Spleen (tissue), 11 donors: ENCODE data around the gene ANO4. TPM values are rescaled to one million over a fixed set of nuclear protein-coding genes. Genes with fewer than 3 reads are reported as not detected.

Experiments used
- DNase-seq: peaks from one replicate; pipeline ENCODE4 v3.0.0-alpha.2; 2020
- H3K27ac ChIP-seq, 8 donors: fragments of 200-600 bp; sonication (generic) in 7 of 8; 1 replicate in 4 of 8; 2 replicates in 4 of 8; pipeline versions ENCODE4 v1.5.0 to v1.8.0; 2016 to 2021; ENCODE audit warnings: inconsistent platforms in 4 of 8, mild to moderate bottlenecking in 4 of 8, moderate library complexity in 1 of 8
- H3K27me3 ChIP-seq, 7 donors: fragments of 200-600 bp; sonication (generic) in 6 of 7; replicated peaks in 1 of 7; 1 replicate in 4 of 7; 2 replicates in 3 of 7; pipeline versions ENCODE4 v1.5.0 to v1.8.0; 2016 to 2021; ENCODE audit warnings: inconsistent platforms in 3 of 7, mild to moderate bottlenecking in 1 of 7
- H3K36me3 ChIP-seq, 6 donors: fragments of 200-600 bp; sonication (generic) in 5 of 6; 1 replicate in 4 of 6; 2 replicates in 2 of 6; pipeline versions ENCODE4 v1.5.0 to v1.8.0; 2016 to 2021; ENCODE audit warnings: inconsistent platforms in 2 of 6
- H3K4me1 ChIP-seq, 6 donors: fragments of 200-600 bp; sonication (generic) in 5 of 6; 1 replicate in 3 of 6; 2 replicates in 3 of 6; pipeline versions ENCODE4 v1.5.0 to v1.8.0; 2016 to 2021; ENCODE audit warnings: inconsistent platforms in 3 of 6
- H3K4me3 ChIP-seq, 8 donors: fragments of 200-600 bp; sonication (generic) in 7 of 8; 1 replicate in 4 of 8; 2 replicates in 4 of 8; pipeline versions ENCODE4 v1.5.0 to v1.8.0; 2016 to 2021; ENCODE audit warnings: inconsistent platforms in 4 of 8, mild to moderate bottlenecking in 4 of 8, moderate library complexity in 2 of 8
- H3K9me3 ChIP-seq, 8 donors: fragments of 200-600 bp; sonication (generic) in 7 of 8; 1 replicate in 4 of 8; 2 replicates in 4 of 8; pipeline versions ENCODE4 v1.5.0 to v1.8.0; 2016 to 2021; ENCODE audit warnings: inconsistent platforms in 4 of 8
- CTCF ChIP-seq, 11 experiments: fragments of 200-600 bp in 7 of 11; fragments of 450-650 bp in 4 of 11; sonication (generic) in 4 of 11; IDR thresholded peaks in 8 of 11; conservative IDR thresholded peaks in 3 of 11; 1 replicate in 7 of 11; 2 replicates in 4 of 11; pipeline versions ENCODE4 v1.4.0 to v1.8.0; 2016 to 2021; ENCODE audit warnings: antibody characterized with exemption in 11 of 11, inconsistent platforms in 4 of 11, mild to moderate bottlenecking in 1 of 11
- POLR2A ChIP-seq, 3 donors: fragments of 450-650 bp; IDR thresholded peaks; one replicate each; pipeline ENCODE4 v1.5.1; 2017; ENCODE audit warnings: antibody characterized with exemption in 3 of 3, mild to moderate bottlenecking in 1 of 3
- POLR2AphosphoS5 ChIP-seq, 3 donors: sonication (generic); formaldehyde crosslinking; IDR thresholded peaks; one replicate each; pipeline ENCODE4 v1.5.1; 2017; ENCODE audit warnings: antibody characterized with exemption in 3 of 3
- WGBS, 5 donors: extraction: QIAGEN DNeasy Blood & Tissue Kit in 3 of 5; methylation state at CpG; one replicate each; pipeline versions ENCODE4 v1.1.5 to v1.1.7; 2013 to 2018; 5-methylcytosine and 5-hydroxymethylcytosine counted together
- intact Hi-C: fragments of 100-400 bp; cut with DNase I; formaldehyde crosslinking; loops from one replicate; pipeline ENCODE4 v1.15.0; 2023; ENCODE audit warnings: low total_unique reads
- polyA plus RNA-seq, 3 donors: library from polyadenylated mRNA; stranded (reverse); fragments of 200-250 nt; gene quantifications; one replicate each; pipeline ENCODE4 v1.2.1, GENCODE V29; 2013
- total RNA-seq, 7 donors: library from RNA; depleted of rRNA in 3 of 7; stranded (reverse); fragments of >200 nt in 3 of 7; fragmentation: NEBNext Ultra II Directional in 4 of 7; extraction: Animal tissue kit (Norgen Biotek cat#: 25700) in 4 of 7; gene quantifications; one replicate each; pipeline versions ENCODE4 v1.1.0 to v1.2.1, GENCODE V29; 2016 to 2021
- donor health status: healthy with polysubstance abuse.
- donor health status: DM: no; HTN: no; CAD: no; lungs with moderate emphysema.
- donor health status: DM: no; HTN: no; CAD: no.
- donor health status: Bipolar disorder and iron deficiency.
- donor health status: healthy.
- donor health status: DM: no; HTN: no; CAD: no.
- donor health status: DM: yes; HTN: yes; CAD: no.

ANO4 gene
- total and polyA plus RNA-seq, 10 donors = 0.42 TPM; not detected in 9

- no peak for TF ChIP-seq CTCF (IDR thresholded peaks at IDR 0.05 in 8 of 11, conservative IDR thresholded peaks at IDR 0.05 in 3 of 11)
- TF ChIP-seq POLR2AphosphoS5 (IDR thresholded peaks at IDR 0.05) = no peak
- no peak for TF ChIP-seq POLR2A (IDR thresholded peaks at IDR 0.05)
- intact Hi-C loops = no loop called here
- Histone ChIP-seq H3K4me3 (no peak overlapping the region), H3K9me3 (no peaks in the 10 kb centered on the region), H3K4me1 (no peaks in the 10 kb centered on the region), H3K36me3 (no peaks in the 10 kb centered on the region), H3K27ac (no peak overlapping the region), H3K27me3 (no peaks in the 10 kb centered on the region)
- no peak for DNase-seq
- WGBS, 5 donors = 72 to 84% (median 80%) methylated on average over 5 of the region's 5 CpGs
Observed at GRCh38 chr12:101001669-101002068, 207.1 kb downstream of the ANO4 start.

- intact Hi-C loops = no loop called here
- Histone ChIP-seq H3K4me1 (no peaks in the 10 kb centered on the region), H3K27ac (no peak overlapping the region), H3K36me3 (no peaks in the 10 kb centered on the region), H3K27me3 (no peaks in the 10 kb centered on the region), H3K4me3 (no peak overlapping the region), H3K9me3 (peaks cover 0 to 3% (median 0%) of the 10 kb centered on the region in 8 donors)
- DNase-seq = no peak
- 51 to 67% (median 60%) methylated on average over 3 of the region's 3 CpGs for WGBS, 5 donors
- TF ChIP-seq POLR2A (IDR thresholded peaks at IDR 0.05) (no peak), POLR2AphosphoS5 (IDR thresholded peaks at IDR 0.05) (no peak), CTCF (IDR thresholded peaks at IDR 0.05 in 8 of 11, conservative IDR thresholded peaks at IDR 0.05 in 3 of 11) (no peak)
Observed at GRCh38 chr12:101002696-101003419, 208.3 kb downstream of the ANO4 start.

- DNase-seq = no peak
- Histone ChIP-seq H3K27me3 (no peaks in the 10 kb centered on the region), H3K9me3 (peaks cover 0 to 23% (median 15%) of the 10 kb centered on the region in 8 donors), H3K27ac (no peak overlapping the region), H3K4me1 (no peaks in the 10 kb centered on the region), H3K4me3 (no peak overlapping the region), H3K36me3 (no peaks in the 10 kb centered on the region)
- TF ChIP-seq POLR2AphosphoS5 (IDR thresholded peaks at IDR 0.05) (no peak), CTCF (IDR thresholded peaks at IDR 0.05 in 8 of 11, conservative IDR thresholded peaks at IDR 0.05 in 3 of 11) (no peak), POLR2A (IDR thresholded peaks at IDR 0.05) (no peak)
- intact Hi-C loops = no loop called here
- WGBS, 5 donors = 87 to 100% (median 88%) methylated on average over 1 of the region's 1 CpG
Observed at GRCh38 chr12:101004898-101005297, 210.3 kb downstream of the ANO4 start.

- no peaks in the 10 kb centered on the region for H3K36me3 ChIP-seq
- H3K27ac ChIP-seq = no peak overlapping the region
- TF ChIP-seq CTCF (IDR thresholded peaks at IDR 0.05 in 8 of 11, conservative IDR thresholded peaks at IDR 0.05 in 3 of 11) (no peak), POLR2AphosphoS5 (IDR thresholded peaks at IDR 0.05) (no peak), POLR2A (IDR thresholded peaks at IDR 0.05) (no peak)
- no peaks in the 10 kb centered on the region for H3K4me1 ChIP-seq
- no peak for DNase-seq
- peaks cover 0 to 41% (median 20%) of the 10 kb centered on the region in 8 donors for H3K9me3 ChIP-seq
- WGBS, 5 donors = 80 to 95% (median 90%) methylated on average over 1 of the region's 1 CpG
- intact Hi-C loops = no loop called here
- no peak overlapping the region for H3K4me3 ChIP-seq
- H3K27me3 ChIP-seq = no peaks in the 10 kb centered on the region
Observed at GRCh38 chr12:101009274-101009673, 214.7 kb downstream of the ANO4 start.
